Mesodermal cell (in vitro differentiated cells): ENCODE measurements around the gene ZNF678.
"Not testable (repeated sequence)": the region's sequence is repeated elsewhere in the genome, so short reads cannot be mapped to it uniquely, and the experiment has no call there.

ENCODE experiments used
- H3K27ac ChIP-seq: 2 replicates; pipeline ENCODE4 v1.7.0; 2013; ENCODE audit warnings: mild to moderate bottlenecking, low read depth, low read length, moderate library complexity; ENCODE audit not compliant: severe bottlenecking
- H3K36me3 ChIP-seq: 2 replicates; pipeline ENCODE4 v1.7.1; 2013; ENCODE audit warnings: mild to moderate bottlenecking, low read length, moderate library complexity; ENCODE audit not compliant: control insufficient read depth, insufficient read depth
- H3K4me1 ChIP-seq: one replicate; pipeline ENCODE4 v1.7.1; 2013; ENCODE audit warnings: mild to moderate bottlenecking, low read length; ENCODE audit not compliant: insufficient read depth, control insufficient read depth, poor library complexity, severe bottlenecking
- H3K4me3 ChIP-seq: 2 replicates; pipeline ENCODE4 v1.7.0; 2013; ENCODE audit warnings: low read length, control low read depth, mild to moderate bottlenecking; ENCODE audit not compliant: insufficient read depth, poor library complexity, severe bottlenecking; ENCODE audit errors: extremely low read depth
- H3K9me3 ChIP-seq: 2 replicates; pipeline ENCODE4 v1.7.1; 2013; ENCODE audit warnings: mild to moderate bottlenecking, low read length, moderate library complexity; ENCODE audit not compliant: control insufficient read depth
- WGBS, 2 experiments: methylation state at CpG; one replicate each; pipeline ENCODE4 v1.1.5; 2013; ENCODE audit warnings: missing lambda C conversion rate in 2 of 2; ENCODE audit not compliant: insufficient coverage in 2 of 2; 5-methylcytosine and 5-hydroxymethylcytosine counted together

The ZNF678 gene

GRCh38 chr1:227654858-227655752, 91.7 kb downstream of the ZNF678 start:
- no peak overlapping the region for H3K4me3 ChIP-seq
- 100% methylated on average over 1 of the region's 6 CpGs; no CpG with 5 or more reads in 1 of the 2 experiments for WGBS, 2 experiments

GRCh38 chr1:227661495-227661894, 98.1 kb downstream of the ZNF678 start:
- no peak overlapping the region for H3K4me3 ChIP-seq
- H3K27ac ChIP-seq, result no peak overlapping the region
- peaks cover 26% of the 10 kb centered on the region for H3K36me3 ChIP-seq
- H3K4me1 ChIP-seq, result no peaks in the 10 kb centered on the region
- peaks cover 80% of the 10 kb centered on the region for H3K9me3 ChIP-seq

More at GRCh38 chr1:227654858-227655752, 91.7 kb downstream of the ZNF678 start:
- peaks cover 68% of the 10 kb centered on the region for H3K9me3 ChIP-seq
- H3K36me3 ChIP-seq, result peaks cover 41% of the 10 kb centered on the region
- no peak overlapping the region for H3K27ac ChIP-seq
- H3K4me1 ChIP-seq, result no peaks in the 10 kb centered on the region

GRCh38 chr1:227662933-227663332, 99.6 kb downstream of the ZNF678 start:
- 93 to 94% methylated on average over 2 of the region's 2 CpGs for WGBS, 2 experiments
- Histone ChIP-seq H3K36me3 (peaks cover 19% of the 10 kb centered on the region), H3K27ac (no peak overlapping the region), H3K4me1 (no peaks in the 10 kb centered on the region), H3K4me3 (no peak overlapping the region), H3K9me3 (peaks cover 78% of the 10 kb centered on the region)

GRCh38 chr1:227666286-227666685, 102.9 kb downstream of the ZNF678 start:
- WGBS, 2 experiments, result 78% methylated on average over 1 of the region's 2 CpGs; no CpG with 5 or more reads in 1 of the 2 experiments
- Histone ChIP-seq H3K4me1 (no peaks in the 10 kb centered on the region), H3K27ac (no peak overlapping the region), H3K4me3 (no peak overlapping the region), H3K9me3 (peaks cover 70% of the 10 kb centered on the region), H3K36me3 (peaks cover 14% of the 10 kb centered on the region)

GRCh38 chr1:227673441-227673840, 110.1 kb downstream of the ZNF678 start:
- no peak overlapping the region for H3K27ac ChIP-seq
- H3K9me3 ChIP-seq, result peaks cover 42% of the 10 kb centered on the region
- H3K4me1 ChIP-seq, result no peaks in the 10 kb centered on the region
- 83 to 100% methylated on average over 1 of the region's 1 CpG for WGBS, 2 experiments
- H3K36me3 ChIP-seq, result no peaks in the 10 kb centered on the region
- no peak overlapping the region for H3K4me3 ChIP-seq

GRCh38 chr1:227685807-227686206, 122.5 kb downstream of the ZNF678 start:
- Histone ChIP-seq H3K27ac (no peak overlapping the region), H3K9me3 (peaks cover 18% of the 10 kb centered on the region), H3K4me1 (no peaks in the 10 kb centered on the region), H3K4me3 (no peak overlapping the region), H3K36me3 (no peaks in the 10 kb centered on the region)
- 86 to 94% methylated on average over 4 to 6 of the region's 8 CpGs for WGBS, 2 experiments

GRCh38 chr1:227697321-227697864, 134.0 kb downstream of the ZNF678 start:
- H3K36me3 ChIP-seq, result no peaks in the 10 kb centered on the region
- H3K4me1 ChIP-seq, result no peaks in the 10 kb centered on the region
- WGBS, 2 experiments, result 100% methylated on average over 1 of the region's 3 CpGs; no CpG with 5 or more reads in 1 of the 2 experiments
- H3K9me3 ChIP-seq, result peaks cover 25% of the 10 kb centered on the region
- H3K4me3 ChIP-seq, result no peak overlapping the region
- no peak overlapping the region for H3K27ac ChIP-seq

GRCh38 chr1:227701631-227702030, 138.3 kb downstream of the ZNF678 start:
- H3K27ac ChIP-seq, H3K4me1 ChIP-seq, H3K4me3 ChIP-seq, H3K36me3 ChIP-seq: not testable (repeated sequence)
- H3K9me3 ChIP-seq, result peaks cover 15% of the 10 kb centered on the region
- no CpG with 5 or more reads among the region's 1 CpG for WGBS, 2 experiments

GRCh38 chr1:227707846-227708245, 144.5 kb downstream of the ZNF678 start:
- H3K36me3 ChIP-seq, result no peaks in the 10 kb centered on the region
- 81 to 100% methylated on average over 1 of the region's 1 CpG for WGBS, 2 experiments
- H3K9me3 ChIP-seq, result peaks cover 14% of the 10 kb centered on the region
- H3K4me3 ChIP-seq, result no peak overlapping the region
- no peak overlapping the region for H3K27ac ChIP-seq
- H3K4me1 ChIP-seq, result no peaks in the 10 kb centered on the region

- WGBS, 2 experiments, result 38 to 40% methylated on average over 1 of the region's 1 CpG
These were observed 146.1 kb downstream of the ZNF678 start for GRCh38 chr1:227709451-227709850.

GRCh38 chr1:227710474-227710873, 147.1 kb downstream of the ZNF678 start:
- not testable (repeated sequence) for H3K27ac ChIP-seq, H3K4me3 ChIP-seq, H3K4me1 ChIP-seq, H3K36me3 ChIP-seq
- WGBS, 2 experiments, result 100% methylated on average over 3 of the region's 24 CpGs; no CpG with 5 or more reads in 1 of the 2 experiments
- H3K9me3 ChIP-seq, result peaks cover 25% of the 10 kb centered on the region

More at GRCh38 chr1:227709451-227709850, 146.1 kb downstream of the ZNF678 start:
- no peaks in the 10 kb centered on the region for H3K4me1 ChIP-seq
- H3K9me3 ChIP-seq, result peaks cover 25% of the 10 kb centered on the region
- no peaks in the 10 kb centered on the region for H3K36me3 ChIP-seq
- no peak overlapping the region for H3K4me3 ChIP-seq
- H3K27ac ChIP-seq, result no peak overlapping the region
